Astrocyte of the cerebellum (primary cell): ENCODE measurements around the gene RBFA.

Experiments
- DNase-seq: peaks from one replicate; pipeline ENCODE4 v3.0.0-alpha.2; 2011; ENCODE audit warnings: low read depth
- H3K4me3 ChIP-seq: 2 replicates; pipeline ENCODE4 v1.5.1; 2011; ENCODE audit warnings: mild to moderate bottlenecking, low read depth, low read length, moderate library complexity
- CTCF ChIP-seq: IDR thresholded peaks from 2 replicates; pipeline ENCODE4 v1.5.1; 2012; ENCODE audit warnings: low read length, low read depth, moderate library complexity, mild to moderate bottlenecking; ENCODE audit errors: missing control alignments
- in situ Hi-C: cut with HindIII; loops from 2 replicates; pipeline ENCODE4 v1.10.0; 2017; ENCODE audit warnings: low sequenced_read_pairs

The RBFA gene

DNA sequence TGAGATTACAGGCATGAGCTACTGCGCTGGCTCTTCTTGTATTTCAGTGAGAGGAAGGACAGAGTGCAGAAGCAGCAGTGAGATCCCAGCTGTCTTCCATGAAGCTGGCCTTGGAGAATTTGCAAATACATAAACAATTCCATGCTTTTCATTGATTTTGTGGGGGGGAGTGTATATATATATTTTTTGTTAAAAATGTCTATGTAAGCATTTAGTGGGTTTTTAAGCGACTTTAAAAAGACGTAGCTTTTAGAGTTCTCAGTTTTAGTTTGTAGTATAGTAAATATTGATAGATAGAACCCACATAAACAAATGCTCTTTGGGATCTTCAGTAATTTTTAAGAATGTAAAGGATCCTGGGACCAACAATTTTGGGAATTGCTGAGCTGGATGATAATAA, 6.3 kb downstream of the RBFA start:
- TF ChIP-seq CTCF: no peak
- in situ Hi-C loops: no loop called here

GRCh38 chr18:80041424-80041823, 7.2 kb downstream of the RBFA start:
- no peak for TF ChIP-seq CTCF
- DNase-seq: no peak
- in situ Hi-C loops: no loop called here
- no peak overlapping the region for H3K4me3 ChIP-seq

More for the DNA sequence above, 6.3 kb downstream of the RBFA start:
- no peak for DNase-seq
- H3K4me3 ChIP-seq: no peak overlapping the region

GRCh38 chr18:80042785-80043184, 8.6 kb downstream of the RBFA start:
- DNase-seq: no peak
- no peak overlapping the region for H3K4me3 ChIP-seq
- TF ChIP-seq CTCF: no peak
- in situ Hi-C loops: no loop called here

GRCh38 chr18:80044072-80044471, 9.8 kb downstream of the RBFA start:
- in situ Hi-C loops: no loop called here

DNA sequence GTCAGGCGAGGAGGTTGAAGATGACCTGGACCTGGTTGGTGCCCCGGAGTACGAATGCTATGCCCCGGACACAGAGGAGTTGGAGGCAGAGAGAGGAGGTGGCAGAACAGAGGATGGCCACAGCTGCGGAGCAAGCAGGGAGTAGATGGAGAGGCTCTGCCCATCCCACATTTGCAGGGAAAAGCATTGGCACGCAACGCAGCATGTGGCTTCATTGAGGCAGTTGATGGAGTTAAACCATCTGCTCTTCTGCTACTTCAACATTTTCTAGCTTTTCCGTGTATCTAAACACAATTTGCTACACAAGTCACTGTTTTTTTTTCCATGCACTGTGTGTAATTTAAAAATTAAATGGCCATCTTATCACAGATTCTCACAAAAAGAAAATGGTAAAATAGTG, 11.8 kb downstream of the RBFA start:
- in situ Hi-C loops: no loop called here
- TF ChIP-seq CTCF: no peak
- no peak for DNase-seq
- no peak overlapping the region for H3K4me3 ChIP-seq

More at GRCh38 chr18:80044072-80044471, 9.8 kb downstream of the RBFA start:
- DNase-seq: no peak
- no peak for TF ChIP-seq CTCF
- no peak overlapping the region for H3K4me3 ChIP-seq

DNA sequence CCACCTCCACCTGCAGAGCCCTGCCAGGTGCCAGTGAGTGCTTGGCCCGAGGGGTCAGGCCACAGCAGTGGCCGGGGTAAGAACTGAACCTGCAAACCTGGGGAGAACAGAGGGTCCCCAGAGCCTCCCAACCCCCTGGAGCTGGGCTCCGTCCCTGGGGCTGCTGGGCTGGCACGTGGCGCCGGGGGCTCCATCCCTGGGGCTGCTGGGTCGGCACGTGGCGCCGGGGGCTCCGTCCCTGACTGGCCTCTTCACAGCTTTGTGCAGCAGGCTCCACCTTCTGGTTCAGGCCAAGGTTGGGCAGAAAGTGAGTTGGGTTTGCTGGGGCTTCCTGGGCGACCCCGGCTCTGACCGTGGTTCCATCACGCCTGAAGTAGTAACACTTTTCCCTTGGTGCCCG, 12.2 kb downstream of the RBFA start:
- in situ Hi-C loops: no loop called here
- TF ChIP-seq CTCF: no peak
- H3K4me3 ChIP-seq: no peak overlapping the region
- DNase-seq: no peak
